Coronary artery (tissue), 2 donors: Measurements from ENCODE around the gene RAB20.

Experiments used
- DNase-seq: peaks from one replicate; pipeline ENCODE4 v3.0.0-alpha.2; 2017; ENCODE audit warnings: low spot score
- H3K27ac ChIP-seq, 2 donors: fragments of 200-600 bp; sonication (generic); one replicate each; pipeline ENCODE4 v1.5.1; 2016 to 2019
- H3K4me3 ChIP-seq: fragments of 200-600 bp; sonication (generic); 2 replicates; pipeline ENCODE4 v1.5.1; 2016; ENCODE audit warnings: mild to moderate bottlenecking, moderate library complexity
- CTCF ChIP-seq: fragments of 200-600 bp; sonication (generic); IDR thresholded peaks from one replicate; pipeline ENCODE4 v1.5.1; 2019; ENCODE audit warnings: antibody characterized with exemption

The RAB20 gene

GRCh38 chr13:110566171-110566570 is 4.6 kb upstream of the RAB20 start:
- no peak for TF ChIP-seq CTCF
- Histone ChIP-seq H3K4me3 (no peak overlapping the region), H3K27ac (no peak overlapping the region)
- no peak for DNase-seq

GRCh38 chr13:110565296-110565695 is 3.8 kb upstream of the RAB20 start:
- no peak for TF ChIP-seq CTCF
- no peak for DNase-seq

DNA sequence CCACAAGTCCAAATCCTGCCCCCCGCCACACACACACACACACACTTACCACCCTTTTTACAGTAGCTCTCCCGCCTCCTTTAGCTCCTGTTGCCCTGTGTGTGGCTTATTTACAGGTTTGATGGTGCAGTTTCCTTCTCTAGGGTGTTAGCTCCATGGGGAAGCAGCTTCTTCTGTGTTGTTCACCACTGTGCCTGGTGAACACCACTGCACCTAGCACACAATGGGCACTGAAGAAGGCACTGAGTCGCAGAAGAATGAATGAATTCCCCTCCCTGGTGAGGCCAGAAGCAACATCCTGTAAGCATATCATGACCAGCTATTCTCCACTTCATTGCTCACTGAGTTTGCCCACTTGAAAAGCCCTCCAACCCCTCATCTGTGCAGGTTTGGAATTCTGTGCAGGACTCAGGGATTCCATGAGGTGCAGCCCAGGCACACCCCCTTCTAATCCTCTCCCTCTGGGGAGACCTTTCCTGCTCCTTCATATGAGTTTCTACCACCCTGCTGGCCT is 3.0 kb upstream of the RAB20 start:
- no peak for DNase-seq
- TF ChIP-seq CTCF: no peak
- Histone ChIP-seq H3K4me3 (no peak overlapping the region), H3K27ac (no peak overlapping the region)

More at GRCh38 chr13:110565296-110565695, 3.8 kb upstream of the RAB20 start:
- no peak overlapping the region for H3K4me3 ChIP-seq
- H3K27ac ChIP-seq: no peak overlapping the region

DNA sequence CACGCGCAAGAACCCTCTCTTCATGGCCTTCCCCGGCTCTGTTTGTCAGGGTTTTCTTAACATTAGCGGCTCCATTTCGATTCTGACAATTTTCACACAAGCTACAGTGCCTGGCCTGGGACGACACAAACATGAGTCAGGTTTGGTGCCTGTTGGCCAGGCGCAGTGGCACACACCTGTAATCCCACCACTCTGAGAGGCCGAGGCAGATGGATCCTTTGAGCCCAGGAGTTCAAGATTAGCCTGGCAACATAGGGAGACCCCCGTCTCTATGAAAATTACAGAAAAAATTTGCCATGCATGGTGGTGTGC is 1.9 kb upstream of the RAB20 start:
- no peak for DNase-seq

DNA sequence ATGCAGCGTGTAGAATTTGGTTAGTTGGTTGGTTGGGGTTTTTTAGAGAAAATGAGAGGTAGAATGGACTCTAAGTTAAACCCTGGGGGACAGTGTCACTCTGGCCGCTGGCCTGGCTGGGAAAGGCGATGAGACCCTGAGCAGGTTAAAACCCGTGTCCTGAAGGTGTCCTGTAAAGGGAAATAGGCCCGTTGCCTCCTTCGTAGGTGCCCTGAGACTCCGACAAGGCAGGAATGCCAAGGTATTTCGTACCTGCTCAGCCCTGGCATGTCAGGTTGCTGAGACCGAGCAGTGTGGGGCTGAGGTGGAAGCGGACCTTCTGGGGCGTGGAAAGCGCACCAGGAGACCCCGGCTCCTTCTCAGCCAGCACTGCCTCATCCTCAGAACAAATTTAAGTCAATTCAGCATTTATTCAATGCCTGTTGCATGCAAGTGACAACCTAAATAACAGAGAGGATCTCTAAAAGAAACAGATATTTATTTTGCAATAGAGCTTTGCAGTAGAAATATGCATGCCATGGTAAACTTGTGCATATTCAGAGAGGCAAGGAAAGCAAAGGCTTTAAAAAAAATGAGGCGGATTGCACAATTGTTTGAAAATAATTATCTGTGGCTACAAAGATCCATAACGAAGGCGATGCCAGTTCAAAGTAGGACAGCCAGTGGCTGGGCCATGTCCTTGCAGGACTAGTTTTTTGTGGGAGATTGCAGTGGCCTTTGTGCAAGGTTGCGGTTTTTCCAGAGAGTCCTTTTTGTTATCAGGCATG is 1.4 kb upstream of the RAB20 start:
- DNase-seq: no peak
- no peak for TF ChIP-seq CTCF
- peak overlapping the region in 1 of 2 donors; percentile 97 for H3K27ac ChIP-seq
- H3K4me3 ChIP-seq: peak overlapping the region; percentile 81

More for the DNA sequence above, 1.9 kb upstream of the RAB20 start:
- TF ChIP-seq CTCF: no peak
- H3K4me3 ChIP-seq: no peak overlapping the region
- H3K27ac ChIP-seq: no peak overlapping the region

GRCh38 chr13:110562036-110562597 is 595 bp upstream of the RAB20 start:
- H3K27ac ChIP-seq: peak overlapping the region; percentile 97
- H3K4me3 ChIP-seq: peak overlapping the region; percentile 81
- DNase-seq: no peak
- no peak for TF ChIP-seq CTCF
